CD4-positive, alpha-beta T cell treated with Interleukin-21 for 1 hour (primary cell): Measurements from ENCODE around the gene CAPN10.
"Not testable (repeated sequence)": the region's sequence is repeated elsewhere in the genome, so short reads cannot be mapped to it uniquely, and the experiment has no call there.

Experiments
- DNase-seq: peaks from one replicate; pipeline ENCODE4 v3.0.0-alpha.2; 2020

Gene CAPN10, protein sequence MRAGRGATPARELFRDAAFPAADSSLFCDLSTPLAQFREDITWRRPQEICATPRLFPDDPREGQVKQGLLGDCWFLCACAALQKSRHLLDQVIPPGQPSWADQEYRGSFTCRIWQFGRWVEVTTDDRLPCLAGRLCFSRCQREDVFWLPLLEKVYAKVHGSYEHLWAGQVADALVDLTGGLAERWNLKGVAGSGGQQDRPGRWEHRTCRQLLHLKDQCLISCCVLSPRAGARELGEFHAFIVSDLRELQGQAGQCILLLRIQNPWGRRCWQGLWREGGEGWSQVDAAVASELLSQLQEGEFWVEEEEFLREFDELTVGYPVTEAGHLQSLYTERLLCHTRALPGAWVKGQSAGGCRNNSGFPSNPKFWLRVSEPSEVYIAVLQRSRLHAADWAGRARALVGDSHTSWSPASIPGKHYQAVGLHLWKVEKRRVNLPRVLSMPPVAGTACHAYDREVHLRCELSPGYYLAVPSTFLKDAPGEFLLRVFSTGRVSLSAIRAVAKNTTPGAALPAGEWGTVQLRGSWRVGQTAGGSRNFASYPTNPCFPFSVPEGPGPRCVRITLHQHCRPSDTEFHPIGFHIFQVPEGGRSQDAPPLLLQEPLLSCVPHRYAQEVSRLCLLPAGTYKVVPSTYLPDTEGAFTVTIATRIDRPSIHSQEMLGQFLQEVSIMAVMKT

DNA sequence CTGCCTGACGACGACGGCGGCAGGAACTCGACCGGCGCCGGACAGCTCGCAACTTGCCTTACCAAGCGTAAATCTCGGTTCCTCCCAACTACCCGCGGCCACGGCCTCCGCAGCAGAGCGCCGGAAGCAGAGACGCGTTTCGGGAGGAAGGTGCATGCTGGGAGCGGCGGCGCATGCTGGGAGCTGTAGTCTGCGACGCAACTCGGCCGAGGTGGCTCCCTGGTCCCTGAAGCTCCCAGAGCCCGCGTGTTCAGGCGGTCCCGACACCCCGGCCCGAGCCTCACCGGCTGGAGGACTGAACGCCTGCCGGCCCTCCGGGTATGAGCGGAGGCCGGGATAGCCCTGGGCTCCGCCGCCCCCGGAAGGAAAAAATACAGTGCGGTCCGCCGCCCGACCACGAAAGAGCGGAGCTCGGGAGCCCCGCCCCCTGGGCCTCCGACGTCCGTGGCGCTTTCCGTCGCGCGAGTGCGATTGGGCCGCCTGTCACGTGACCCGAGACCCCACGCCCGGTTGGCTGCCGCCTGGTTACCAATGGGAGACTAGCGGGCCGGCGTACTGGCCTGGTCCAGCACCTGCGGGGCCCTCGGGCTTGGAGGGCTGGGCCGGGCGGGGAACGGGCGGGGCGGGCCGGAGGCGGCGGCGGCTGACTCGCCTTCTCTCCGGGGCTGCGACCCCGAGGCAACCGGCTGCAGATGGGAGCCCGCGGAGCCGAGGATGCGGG lies at the start of gene CAPN10:
Gene CAPN10 (plus strand): TSS at position 537 of the 721 bp plus-strand sequence. CDS start 178 bp downstream, at position 715.
- DNase-seq, result peak; percentile 95

DNA sequence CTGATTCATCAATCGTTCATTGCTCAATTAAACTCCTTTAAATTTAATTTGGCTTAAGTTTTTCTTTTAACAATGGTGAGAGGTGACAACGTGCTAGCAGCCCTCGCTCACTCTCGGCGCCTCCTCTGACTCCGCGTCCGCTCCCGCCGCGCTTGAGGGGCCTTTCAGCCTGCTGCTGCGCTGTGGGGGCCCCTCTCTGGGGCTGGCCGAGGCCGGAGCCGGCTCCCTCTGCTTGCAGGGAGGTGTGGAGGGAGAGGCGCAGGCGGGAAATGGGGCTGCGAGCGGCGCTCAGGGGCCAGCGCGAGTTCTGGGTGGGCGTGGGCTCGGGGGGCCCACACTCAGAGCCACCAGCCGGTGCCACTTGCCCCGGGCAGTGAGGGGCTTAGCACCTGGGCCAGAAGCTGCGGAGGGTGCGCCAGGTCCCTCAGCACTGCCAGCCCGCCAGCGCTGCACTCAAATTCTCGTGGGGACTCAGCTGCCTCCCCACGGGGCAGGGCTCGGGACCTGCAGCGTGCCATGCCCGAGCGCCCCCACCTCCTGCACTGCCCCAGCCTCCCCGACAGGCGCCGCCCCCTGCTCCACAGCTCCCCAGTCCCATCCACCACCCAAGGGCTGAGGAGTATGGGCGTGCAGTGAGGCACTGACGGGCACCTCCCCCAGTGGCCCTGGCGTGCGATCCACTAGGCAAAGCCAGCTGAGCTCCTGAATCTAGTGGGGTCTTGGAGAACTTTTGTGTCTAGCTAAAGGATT lies 48.3 kb upstream of the CAPN10 start:
- no peak for DNase-seq

DNA sequence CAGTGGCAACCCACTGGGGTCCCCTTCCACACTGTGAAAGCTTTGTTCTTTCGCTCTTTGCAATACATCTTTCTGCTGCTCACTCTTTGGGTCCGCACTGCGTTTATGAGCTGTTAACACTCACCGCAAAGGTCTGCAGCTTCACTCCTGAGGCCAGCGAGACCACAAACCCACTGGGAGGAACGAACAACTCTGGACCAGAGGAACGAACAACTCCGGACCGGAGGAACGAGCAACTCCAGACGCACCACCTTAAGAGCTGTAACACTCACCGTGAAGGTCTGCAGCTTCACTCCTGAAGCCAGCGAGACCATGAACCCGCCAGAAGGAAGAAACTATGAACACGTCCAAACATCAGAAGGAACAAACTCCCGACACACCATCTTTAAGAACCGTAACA lies 47.4 kb upstream of the CAPN10 start:
- not testable (repeated sequence) for DNase-seq

DNA sequence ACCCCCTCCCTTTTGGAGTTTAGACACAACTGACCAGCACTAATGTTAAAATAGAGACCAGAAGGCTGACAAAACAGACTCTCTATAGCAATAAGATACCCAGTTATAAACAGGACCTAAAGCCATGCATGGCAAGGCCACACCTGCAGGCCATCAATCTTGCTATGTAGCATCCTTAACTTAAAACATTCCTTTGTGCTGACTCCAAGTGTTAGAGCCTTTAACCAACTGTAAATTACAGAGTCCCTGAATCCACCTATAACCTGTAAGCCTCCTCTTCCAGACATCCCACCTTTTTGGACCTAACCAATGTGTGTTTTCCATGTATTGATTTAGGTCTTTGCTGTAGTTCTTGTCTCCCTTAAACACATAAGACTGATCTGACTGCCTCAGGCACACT lies 46.6 kb upstream of the CAPN10 start:
- DNase-seq, result no peak

DNA sequence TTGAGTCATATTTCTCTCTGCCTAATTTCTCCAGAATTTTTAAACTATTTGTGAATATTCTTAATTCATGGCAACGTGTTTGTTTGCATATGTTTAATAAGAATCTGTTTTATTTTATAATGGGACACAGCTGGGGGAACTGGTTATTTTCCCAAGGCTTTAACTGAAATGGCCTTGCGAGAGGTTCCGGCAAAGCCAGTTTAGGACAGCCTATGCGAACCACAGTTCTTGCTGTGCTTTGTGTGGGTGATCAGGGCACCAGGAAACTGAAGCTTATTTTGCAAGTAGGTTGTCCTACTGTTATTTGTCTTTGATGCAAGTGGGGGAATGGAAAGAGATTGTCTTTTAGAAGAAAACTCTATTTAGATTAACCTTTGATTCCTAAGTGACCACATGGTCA lies 35.2 kb upstream of the CAPN10 start:
- no peak for DNase-seq

DNA sequence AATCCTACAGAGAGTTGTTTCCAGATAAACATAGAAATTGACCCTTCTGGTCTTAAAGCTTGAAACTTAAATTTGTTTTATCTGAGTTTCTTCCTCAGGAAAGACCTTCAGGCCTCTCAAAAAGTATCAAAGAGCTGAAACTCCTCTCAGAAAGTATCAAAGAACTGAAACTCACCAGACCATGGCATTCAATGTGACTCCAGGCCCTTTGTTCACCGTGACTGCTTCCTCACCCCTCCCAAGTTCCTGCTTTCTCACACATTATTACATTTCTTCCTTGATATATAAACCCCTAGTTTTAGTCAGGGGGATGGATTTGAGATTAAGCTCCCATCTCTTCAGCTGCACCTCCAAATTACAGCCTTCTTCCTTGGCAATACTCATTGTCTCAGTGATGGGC lies 34.7 kb upstream of the CAPN10 start:
- DNase-seq, result no peak

DNA sequence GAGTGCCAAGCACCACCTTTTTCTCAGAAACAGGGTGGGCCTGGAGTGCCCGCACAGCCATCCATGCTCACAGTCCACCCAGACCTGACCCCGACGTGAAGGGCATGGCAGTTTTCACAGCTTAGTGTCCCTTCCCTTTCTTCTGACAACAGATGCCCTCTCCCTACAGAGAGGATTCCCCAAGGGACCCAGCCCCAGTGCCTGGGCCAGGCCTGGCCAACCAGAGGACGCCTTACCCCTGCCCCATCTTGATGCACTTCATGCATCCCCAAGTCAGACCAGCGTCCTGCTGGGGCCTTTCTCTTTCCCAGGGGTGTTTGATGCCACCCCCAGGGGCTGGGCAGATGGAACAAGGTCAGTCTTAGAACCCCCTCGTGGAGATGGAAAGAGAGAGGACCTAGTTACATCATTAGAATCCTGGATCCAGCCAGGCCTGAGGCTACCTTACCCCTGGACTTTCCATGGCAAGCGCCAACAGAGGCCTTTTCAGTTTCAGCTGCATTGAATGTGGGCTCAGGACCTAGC lies 32.5 kb upstream of the CAPN10 start:
- DNase-seq, result no peak

DNA sequence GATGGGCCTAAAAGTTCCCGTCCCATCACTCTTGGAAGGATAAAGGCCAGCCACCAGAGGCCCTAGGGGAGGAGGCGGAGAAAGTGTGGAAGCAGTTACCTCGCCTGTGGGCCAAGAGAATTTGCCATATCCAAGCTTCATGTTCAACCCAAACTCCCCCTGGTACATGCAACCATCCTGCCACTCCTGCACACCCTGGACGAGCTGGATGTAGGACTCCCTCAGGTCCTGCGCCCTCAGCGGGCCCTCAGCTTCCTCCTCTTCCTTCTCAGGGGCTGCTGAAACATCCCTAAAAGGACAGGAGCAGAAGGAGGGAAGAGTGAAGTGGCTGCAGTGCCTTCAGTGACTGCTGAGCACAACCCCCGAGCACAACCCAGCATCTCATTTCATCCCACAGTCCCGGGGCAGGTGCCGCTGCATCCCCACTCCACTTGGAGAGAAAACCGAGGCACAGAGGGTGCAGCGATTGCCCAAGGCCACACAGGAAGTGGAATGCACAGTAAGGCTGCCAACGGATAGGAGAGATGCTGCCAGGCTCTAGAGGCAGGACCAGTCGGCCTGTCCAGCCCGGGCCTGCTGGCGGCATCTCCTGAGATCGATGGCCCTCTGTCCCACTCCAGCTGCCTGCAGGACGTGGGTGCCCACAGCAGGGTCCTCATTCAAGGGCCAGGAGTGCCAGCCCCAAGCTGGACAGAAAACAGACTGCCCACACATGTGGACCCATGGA lies 31.6 kb upstream of the CAPN10 start:
- DNase-seq, result no peak

DNA sequence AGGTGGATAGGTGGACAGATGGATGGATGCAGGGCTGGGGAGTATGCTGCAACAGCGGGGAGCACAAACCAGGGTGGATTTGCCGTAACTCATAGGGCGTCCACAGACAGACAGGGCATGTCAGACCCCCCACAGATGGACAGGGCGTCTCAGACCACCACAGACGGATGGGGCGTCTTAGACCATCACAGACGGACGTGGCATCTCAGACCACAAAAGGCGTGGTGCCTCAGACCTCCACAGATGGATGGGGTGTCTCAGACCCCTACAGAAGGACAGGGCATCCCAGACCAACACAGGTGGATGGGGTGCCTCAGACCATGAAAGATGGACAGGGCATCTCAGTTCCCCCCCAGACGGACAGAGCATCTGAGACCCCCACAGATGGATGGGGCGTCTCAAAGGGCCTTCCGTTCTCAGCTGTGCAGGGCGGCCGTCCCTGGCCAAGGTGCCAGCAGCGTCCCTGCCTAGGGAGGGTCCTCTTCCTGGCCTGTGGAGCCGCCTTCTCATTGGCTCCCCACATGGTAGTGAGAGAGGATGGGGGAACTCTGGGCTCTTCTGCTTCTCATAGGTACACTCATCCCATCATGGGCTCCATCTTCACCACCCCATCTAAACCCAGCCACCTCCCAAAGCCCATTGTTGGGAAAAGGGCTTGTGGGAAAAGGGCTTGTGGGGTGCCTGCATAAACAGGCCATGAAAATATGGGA lies 30.8 kb upstream of the CAPN10 start:
- DNase-seq, result no peak

DNA sequence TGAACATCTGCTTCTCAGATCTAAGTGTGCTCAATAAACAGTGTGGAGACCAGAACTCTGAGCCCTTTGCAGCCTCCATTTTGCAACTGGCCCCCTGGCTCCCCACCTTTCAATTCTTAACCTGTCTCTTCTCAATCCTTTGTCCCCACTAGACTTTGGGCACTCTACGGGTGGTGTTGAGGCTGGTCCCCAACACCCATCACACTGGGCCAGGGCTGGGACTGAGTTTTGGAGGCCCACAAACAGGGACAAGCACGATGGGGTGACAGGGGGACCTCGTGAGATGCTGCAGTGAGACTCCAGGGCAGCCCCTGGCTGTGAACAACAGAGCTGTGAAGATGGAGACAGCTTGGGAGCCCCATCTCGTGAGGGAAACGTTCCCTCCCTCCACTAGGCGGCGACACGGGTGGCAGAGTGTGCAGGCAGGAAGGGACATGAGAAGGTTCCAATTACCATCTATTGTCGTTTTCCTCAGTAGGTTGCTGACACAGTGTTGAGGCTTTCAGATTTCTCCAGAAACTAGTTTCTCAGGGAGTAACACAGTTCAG lies 29.9 kb upstream of the CAPN10 start:
- peak; percentile 83 for DNase-seq

DNA sequence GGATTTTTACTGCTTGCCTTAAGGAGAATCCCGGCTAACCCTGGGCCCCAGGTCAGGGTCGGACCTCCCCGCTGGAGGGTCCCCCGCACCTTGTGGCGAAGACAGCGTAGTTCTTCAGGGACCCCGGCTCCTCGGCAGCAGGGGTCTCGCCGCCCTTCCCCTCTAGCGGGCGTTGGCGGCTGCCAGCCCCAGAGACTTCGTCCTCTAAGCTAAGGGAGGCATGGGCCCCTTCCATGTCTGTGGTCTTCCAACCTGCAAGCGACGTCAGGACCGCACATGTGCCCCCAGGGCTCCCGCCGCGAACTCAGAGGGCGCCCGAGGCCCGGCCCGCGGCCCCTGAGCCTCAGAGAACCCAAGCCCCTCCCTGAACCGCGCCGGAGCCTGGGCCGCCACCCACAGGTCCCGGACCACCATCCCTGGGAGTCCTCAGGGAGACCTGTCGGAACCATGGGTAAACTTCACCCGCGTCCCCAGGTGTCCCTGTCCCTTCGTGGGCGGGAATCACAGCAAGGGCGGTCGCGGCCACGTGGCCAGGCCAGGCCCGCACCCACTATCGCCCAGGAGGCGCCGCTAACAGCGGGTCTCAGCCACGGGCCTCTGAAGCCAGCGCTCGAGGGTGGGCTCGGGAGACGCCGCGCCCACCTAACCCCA lies 29.3 kb upstream of the CAPN10 start:
- DNase-seq, result no peak

DNA sequence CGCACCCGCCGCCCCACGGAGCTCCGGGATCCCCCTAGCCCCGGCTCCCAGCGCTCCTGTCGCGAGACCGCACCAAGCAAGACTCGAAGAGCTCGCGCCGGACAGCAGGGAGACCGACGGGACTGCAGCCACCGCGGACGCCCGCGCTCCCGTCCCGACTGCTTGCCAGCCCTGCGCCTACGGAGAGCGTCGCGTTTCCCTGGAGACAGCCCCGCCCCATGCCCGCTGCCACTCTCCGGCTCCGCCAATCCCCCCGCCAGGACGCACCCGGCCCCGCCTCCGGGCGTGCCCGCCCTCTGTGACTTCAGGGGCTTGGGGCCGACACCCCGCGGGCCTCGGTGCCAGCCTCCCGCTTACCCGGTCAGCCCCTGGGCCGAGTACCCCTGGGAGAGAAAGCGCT lies 28.7 kb upstream of the CAPN10 start, which contains the start of gene ANKMY1:
Gene ANKMY1 (minus strand): TSS at position 181 of the 400 bp plus-strand sequence. CDS start 653 bp downstream, outside the sequence.
- peak; percentile 68 for DNase-seq

DNA sequence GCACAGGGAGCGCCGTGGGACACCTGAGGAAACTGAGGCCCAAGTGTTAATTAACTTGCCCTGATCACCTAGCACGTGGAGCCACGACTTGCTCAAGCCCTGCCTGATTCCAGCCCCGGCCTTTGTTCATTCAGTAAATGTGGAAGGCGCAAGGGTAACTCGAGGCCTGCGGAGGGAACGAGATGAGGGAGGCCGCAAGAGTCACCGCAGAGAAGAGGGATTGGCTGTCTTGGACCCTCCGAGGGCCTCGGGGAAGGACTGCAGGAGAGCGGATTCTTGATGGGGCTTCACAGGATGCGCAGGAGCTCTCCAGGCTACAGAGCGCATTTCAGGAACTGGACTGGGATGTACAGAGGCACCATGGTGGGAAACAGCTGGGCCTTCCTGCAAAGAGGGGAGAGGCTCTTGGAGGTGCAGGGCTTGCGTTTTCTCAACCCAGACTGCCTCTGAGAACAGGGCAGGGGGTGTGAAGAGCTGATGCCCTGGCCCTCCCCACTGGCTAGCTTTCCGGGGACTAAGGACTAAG lies 28.2 kb upstream of the CAPN10 start:
- no peak for DNase-seq

DNA sequence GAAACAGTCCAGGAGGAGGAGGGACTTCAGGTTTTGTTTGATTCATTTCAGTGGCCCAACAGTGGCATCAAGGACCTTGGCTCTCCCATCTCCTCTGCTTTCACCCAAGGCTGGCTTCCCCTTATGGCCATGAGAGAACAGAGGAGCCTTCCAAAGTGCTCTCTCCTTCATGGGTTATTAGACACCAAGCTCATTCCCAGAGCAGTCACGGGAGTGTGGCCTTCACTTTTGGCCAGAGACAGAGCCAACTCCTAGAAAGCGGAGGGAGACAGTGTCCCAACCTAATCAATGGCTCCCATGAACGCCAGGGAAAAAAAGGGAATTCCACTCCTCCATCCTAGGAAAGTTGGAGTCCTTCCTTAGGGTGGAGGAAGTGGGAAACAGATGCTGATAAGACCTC lies 27.2 kb upstream of the CAPN10 start:
- no peak for DNase-seq

DNA sequence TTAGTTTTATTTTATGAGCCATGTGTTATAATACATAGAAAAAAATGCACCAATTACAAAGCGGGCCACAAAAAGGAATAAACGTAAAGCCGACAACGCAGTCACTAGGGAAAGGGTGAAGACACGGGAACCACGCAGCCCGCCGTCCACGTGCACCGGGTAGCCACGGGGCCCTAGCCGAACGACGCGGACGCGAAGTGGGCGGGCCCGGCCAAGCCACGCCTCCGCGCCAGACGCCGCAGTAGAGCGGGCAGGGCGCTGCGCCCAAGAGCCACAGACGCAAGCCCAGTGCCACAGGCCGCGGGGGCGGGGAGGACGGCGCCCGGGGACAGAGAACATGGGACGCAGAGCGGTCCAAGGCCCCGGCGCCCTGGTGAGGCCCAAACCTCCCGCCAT lies 26.5 kb upstream of the CAPN10 start, which contains the start of gene DUSP28:
Gene DUSP28 (plus strand): TSS at position 274 of the 396 bp plus-strand sequence. CDS start 328 bp downstream, outside the sequence.
- DNase-seq, result peak; percentile 92

DNA sequence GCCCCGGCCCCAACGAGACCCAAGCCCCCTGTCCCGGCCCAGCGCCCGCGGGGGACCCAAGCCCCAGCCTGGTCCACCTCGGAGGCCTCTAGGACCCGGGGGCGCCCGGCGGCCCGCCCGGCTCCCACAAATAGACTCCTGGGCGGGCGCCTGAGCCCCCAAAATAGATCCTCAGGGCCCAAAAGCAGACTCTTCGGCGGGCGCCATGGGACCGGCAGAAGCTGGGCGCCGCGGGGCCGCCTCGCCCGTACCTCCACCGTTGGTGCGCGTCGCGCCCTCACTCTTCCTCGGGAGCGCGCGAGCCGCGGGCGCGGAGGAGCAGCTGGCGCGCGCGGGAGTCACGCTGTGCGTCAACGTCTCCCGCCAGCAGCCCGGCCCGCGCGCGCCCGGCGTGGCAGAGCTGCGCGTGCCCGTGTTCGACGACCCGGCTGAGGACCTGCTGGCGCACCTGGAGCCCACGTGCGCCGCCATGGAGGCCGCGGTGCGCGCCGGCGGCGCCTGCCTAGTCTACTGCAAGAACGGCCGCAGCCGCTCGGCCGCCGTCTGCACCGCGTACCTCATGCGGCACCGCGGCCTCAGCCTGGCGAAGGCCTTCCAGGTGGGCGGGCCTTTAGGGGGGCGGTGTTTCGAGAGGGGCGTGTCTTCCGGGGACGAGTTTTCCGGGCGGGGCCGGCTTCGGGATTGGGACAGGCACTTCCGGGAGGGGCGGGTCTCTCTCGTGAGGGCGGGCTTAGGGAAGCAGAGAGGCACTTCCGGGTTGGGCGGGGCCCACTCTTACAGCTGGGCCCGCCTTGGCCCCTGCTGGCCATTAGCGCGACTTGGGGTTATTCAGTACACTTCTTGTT lies 25.8 kb upstream of the CAPN10 start:
- DNase-seq, result peak; percentile 99

DNA sequence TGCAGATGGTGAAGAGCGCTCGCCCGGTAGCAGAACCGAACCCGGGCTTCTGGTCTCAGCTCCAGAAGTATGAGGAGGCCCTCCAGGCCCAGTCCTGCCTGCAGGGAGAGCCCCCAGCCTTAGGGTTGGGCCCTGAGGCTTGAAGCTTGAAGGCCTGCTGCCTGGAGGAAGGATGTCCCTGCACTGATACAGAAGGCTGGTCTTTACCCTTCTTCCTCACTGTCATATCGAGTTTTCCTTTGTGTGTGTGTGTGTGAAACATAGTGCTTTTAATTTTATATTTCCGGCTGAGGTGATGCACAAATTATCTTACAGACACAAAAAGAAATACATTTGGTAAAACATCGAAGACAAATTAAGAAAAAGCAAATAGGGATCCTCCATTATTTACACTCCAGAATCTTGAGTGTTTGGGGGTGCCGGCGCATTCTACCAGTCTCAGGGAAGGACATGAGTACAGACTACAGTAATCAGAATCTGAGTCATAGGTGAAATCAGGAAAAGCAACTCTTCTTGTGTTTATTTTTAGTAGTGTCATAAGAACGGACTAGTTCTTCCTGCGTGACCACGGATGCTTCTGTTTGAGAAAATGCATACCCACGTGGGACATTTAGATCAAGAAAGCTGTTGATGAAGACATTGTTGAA lies 25.1 kb upstream of the CAPN10 start:
- DNase-seq, result peak; percentile 42

DNA sequence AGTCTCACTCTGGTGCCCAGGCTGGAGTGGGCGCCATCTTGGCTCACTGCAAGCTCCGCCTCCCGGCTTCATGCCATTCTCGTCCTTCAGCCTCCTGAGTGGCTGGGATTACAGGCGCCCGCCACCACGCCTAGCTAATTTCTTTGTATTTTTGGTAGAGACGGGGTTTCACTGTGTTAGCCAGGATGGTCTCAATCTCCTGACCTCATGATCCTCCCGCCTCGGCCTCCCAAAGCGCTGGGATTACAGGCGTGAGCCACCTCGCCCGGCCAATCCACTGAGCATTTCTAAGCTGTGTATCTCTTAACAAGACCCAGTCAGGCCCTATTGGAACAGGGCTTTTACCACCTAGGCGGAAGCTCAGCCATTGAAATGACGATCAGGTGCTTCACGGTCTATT lies 23.3 kb upstream of the CAPN10 start:
- DNase-seq, result not testable (repeated sequence)
